Body of pancreas (tissue), 4 donors: ENCODE results near the gene TMEM9. TPM values are rescaled to one million over a fixed set of nuclear protein-coding genes. Genes with fewer than 3 reads are reported as not detected.

ENCODE experiments used
- ATAC-seq: fragments of 150-250 bp; one replicate; pipeline ENCODE4 v1.9.1; 2016
- DNase-seq, 4 donors: peaks; one replicate each; pipeline ENCODE4 v3.0.0-alpha.2; 2019
- H3K27ac ChIP-seq, 4 donors: fragments of 200-600 bp; sonication (generic); 1 replicate in 3 of 4; 2 replicates in 1 of 4; pipeline versions ENCODE4 v1.5.1 to v1.6.1; 2016 to 2019; ENCODE audit warnings: mild to moderate bottlenecking in 1 of 4, mixed read lengths in 1 of 4, moderate library complexity in 1 of 4
- H3K27me3 ChIP-seq, 2 donors: fragments of 200-600 bp; sonication (generic); one replicate each; pipeline ENCODE4 v1.6.0; 2016; ENCODE audit warnings: mild to moderate bottlenecking in 1 of 2
- H3K36me3 ChIP-seq, 2 donors: fragments of 200-600 bp; sonication (generic); replicated peaks in 1 of 2; 2 replicates each; pipeline ENCODE4 v1.5.1; 2016; ENCODE audit warnings: low read depth in 2 of 2; ENCODE audit not compliant: insufficient read depth in 1 of 2
- H3K4me1 ChIP-seq: fragments of 200-600 bp; sonication (generic); one replicate; pipeline ENCODE4 v1.6.0; 2016
- H3K4me3 ChIP-seq, 2 donors: fragments of 200-600 bp; sonication (generic); 1 replicate in 1 of 2; 2 replicates in 1 of 2; pipeline ENCODE4 v1.5.1; 2016 to 2019
- H3K9me3 ChIP-seq, 3 donors: fragments of 200-600 bp; sonication (generic); 1 replicate in 2 of 3; 2 replicates in 1 of 3; pipeline ENCODE4 v1.5.1; 2016
- CTCF ChIP-seq, 7 experiments: fragments of 450-650 bp in 4 of 7; fragments of 200-600 bp in 3 of 7; sonication (generic) in 3 of 7; IDR thresholded peaks; one replicate each; pipeline ENCODE4 v1.5.1; 2016 to 2019; ENCODE audit warnings: antibody characterized with exemption in 7 of 7
- POLR2A ChIP-seq, 3 donors: fragments of 450-650 bp; IDR thresholded peaks; one replicate each; pipeline ENCODE4 v1.6.1; 2016; ENCODE audit warnings: antibody characterized with exemption in 3 of 3, mild to moderate bottlenecking in 2 of 3
- WGBS, 2 donors: methylation state at CpG; one replicate each; pipeline ENCODE4 v1.1.5; 2017; 5-methylcytosine and 5-hydroxymethylcytosine counted together
- intact Hi-C: fragments of 100-400 bp; cut with DNase I; formaldehyde crosslinking; loops from one replicate; pipeline ENCODE4 v1.15.1; 2023
- total RNA-seq, 2 donors: library from RNA; depleted of rRNA; stranded (reverse); fragments of >200 nt; gene quantifications; one replicate each; pipeline ENCODE4 v1.1.0, GENCODE V29; 2016

TMEM9 gene
- total RNA-seq, 2 donors from 2014 or later: 56.6 to 70.5 TPM

GRCh38 chr1:201142011-201142848, 12.0 kb downstream of the TMEM9 start:
- no peak for DNase-seq
- no peak for TF ChIP-seq CTCF (IDR thresholded peaks at IDR 0.05)
- no peak for TF ChIP-seq POLR2A (IDR thresholded peaks at IDR 0.05)
- H3K4me3 ChIP-seq: no peak overlapping the region
- no peak for ATAC-seq
- peaks cover 17% of the 10 kb centered on the region for H3K4me1 ChIP-seq
- intact Hi-C loops: no loop called here
- H3K27me3 ChIP-seq: no peaks in the 10 kb centered on the region
- H3K27ac ChIP-seq: no peak overlapping the region
- 87 to 93% methylated on average over 9 to 16 of the region's 16 CpGs for WGBS, 2 donors
- H3K9me3 ChIP-seq: no peaks in the 10 kb centered on the region
- H3K36me3 ChIP-seq: peaks cover 0 to 24% of the 10 kb centered on the region in 2 donors

GRCh38 chr1:201141418-201141817, 12.9 kb downstream of the TMEM9 start:
- DNase-seq (no peak), ATAC-seq (no peak)
- intact Hi-C loops: no loop called here
- Histone ChIP-seq H3K27ac (no peak overlapping the region), H3K9me3 (no peaks in the 10 kb centered on the region), H3K4me1 (peaks cover 22% of the 10 kb centered on the region), H3K4me3 (no peak overlapping the region), H3K27me3 (no peaks in the 10 kb centered on the region), H3K36me3 (peaks cover 0 to 24% of the 10 kb centered on the region in 2 donors)
- TF ChIP-seq CTCF (IDR thresholded peaks at IDR 0.05) (no peak), POLR2A (IDR thresholded peaks at IDR 0.05) (no peak)
- WGBS, 2 donors: 93 to 98% methylated on average over 4 to 5 of the region's 5 CpGs

GRCh38 chr1:201140941-201141260, 13.4 kb downstream of the TMEM9 start:
- peaks cover 0 to 23% of the 10 kb centered on the region in 2 donors for H3K36me3 ChIP-seq
- 83 to 91% methylated on average over 8 of the region's 8 CpGs for WGBS, 2 donors

GRCh38 chr1:201140235-201140940, 13.9 kb downstream of the TMEM9 start:
- no peak for ATAC-seq
- intact Hi-C loops: no loop called here
- no peaks in the 10 kb centered on the region for H3K27me3 ChIP-seq
- TF ChIP-seq POLR2A (IDR thresholded peaks at IDR 0.05) (no peak), CTCF (IDR thresholded peaks at IDR 0.05) (no peak)
- no peak for DNase-seq
- WGBS, 2 donors: 71 to 87% methylated on average over 8 to 10 of the region's 10 CpGs
- H3K4me1 ChIP-seq: peaks cover 22% of the 10 kb centered on the region
- no peak overlapping the region for H3K4me3 ChIP-seq
- H3K27ac ChIP-seq: no peak overlapping the region
- no peaks in the 10 kb centered on the region for H3K9me3 ChIP-seq
- H3K36me3 ChIP-seq: peaks cover 0 to 21% of the 10 kb centered on the region in 2 donors

More at GRCh38 chr1:201140941-201141260, 13.4 kb downstream of the TMEM9 start:
- Histone ChIP-seq H3K9me3 (no peaks in the 10 kb centered on the region), H3K4me1 (peaks cover 22% of the 10 kb centered on the region), H3K27ac (no peak overlapping the region), H3K4me3 (no peak overlapping the region), H3K27me3 (no peaks in the 10 kb centered on the region)
- DNase-seq: no peak
- TF ChIP-seq POLR2A (IDR thresholded peaks at IDR 0.05): no peak
- no peak for TF ChIP-seq CTCF (IDR thresholded peaks at IDR 0.05)
- intact Hi-C loops: no loop called here
- no peak for ATAC-seq
